IMR-90 (cell line): ENCODE measurements around the gene STK17A. TPM values are rescaled to one million over a fixed set of nuclear protein-coding genes. Genes with fewer than 3 reads are reported as not detected.

Experiments
- ATAC-seq: fragments of 200-7000 bp; cut with Tn5 transposase; 2 replicates; pipeline ENCODE4 v1.9.1; 2020; ENCODE audit warnings: low read depth, mild to moderate bottlenecking, moderate library complexity
- BruUV-seq: library from RNA; stranded (reverse); fragments of 400-500 nt; replicated peaks from 2 replicates; lab custom pipeline; 2021; lab: Mats Ljungman, UMichigan
- CTCF ChIA-PET: fragments of 300-600 bp; formaldehyde crosslinking; extraction: SDS; loops from one replicate; lab custom pipeline; 2021; ENCODE audit warnings: antibody characterized with exemption; lab: Yijun Ruan, JAX
- POLR2A ChIA-PET: fragments of 300-600 bp; sonication (Branson Sonifier 250); formaldehyde crosslinking; loops from one replicate; lab custom pipeline; 2022; ENCODE audit warnings: antibody characterized with exemption; ENCODE audit not compliant: unreplicated experiment; lab: Charles Lee
- DNase-seq: peaks from one replicate; pipeline ENCODE4 v3.0.0; 2013
- H2AFZ ChIP-seq: replicated peaks from 2 replicates; pipeline ENCODE3; 2013; ENCODE audit warnings: low read length, mild to moderate bottlenecking; ENCODE audit not compliant: poor library complexity
- H2AK5ac ChIP-seq: 2 replicates; pipeline ENCODE4 v1.6.1; 2013; ENCODE audit warnings: low read depth, low read length, inconsistent platforms
- H2AK9ac ChIP-seq: replicated peaks from 2 replicates; pipeline ENCODE3; 2013; ENCODE audit warnings: mild to moderate bottlenecking, low read depth, low read length, moderate library complexity; ENCODE audit not compliant: poor library complexity
- H2BK120ac ChIP-seq: 2 replicates; pipeline ENCODE4 v1.6.1; 2013; ENCODE audit warnings: low read depth, low read length, inconsistent platforms
- H2BK15ac ChIP-seq: 3 replicates; pipeline ENCODE4 v1.6.1; 2013; ENCODE audit warnings: low read depth, low read length, inconsistent platforms
- H2BK20ac ChIP-seq: 2 replicates; pipeline ENCODE4 v1.6.1; 2013; ENCODE audit warnings: low read depth, mild to moderate bottlenecking, inconsistent platforms, low read length, moderate library complexity
- H2BK5ac ChIP-seq: 2 replicates; pipeline ENCODE4 v1.6.1; 2013; ENCODE audit warnings: mild to moderate bottlenecking, low read depth, low read length, inconsistent platforms; ENCODE audit not compliant: poor library complexity, severe bottlenecking
- H3K14ac ChIP-seq: replicated peaks from 2 replicates; pipeline ENCODE4 v1.6.1; 2013; ENCODE audit warnings: low read depth, low read length, inconsistent platforms
- H3K18ac ChIP-seq: 2 replicates; pipeline ENCODE4 v1.6.1; 2013; ENCODE audit warnings: low read depth, low read length, control low read depth
- H3K23ac ChIP-seq: 2 replicates; pipeline ENCODE4 v1.6.1; 2013; ENCODE audit warnings: low read depth, low read length, inconsistent platforms
- H3K27ac ChIP-seq: 2 replicates; pipeline ENCODE4 v1.5.1; 2013; ENCODE audit warnings: mild to moderate bottlenecking, control low read depth, low read length; ENCODE audit not compliant: insufficient read depth
- H3K27me3 ChIP-seq: 2 replicates; pipeline ENCODE4 v1.6.1; 2013; ENCODE audit warnings: low read length; ENCODE audit not compliant: control insufficient read depth, insufficient read depth
- H3K36me3 ChIP-seq: 2 replicates; pipeline ENCODE4 v1.6.1; 2013; ENCODE audit warnings: low read length, mixed read lengths; ENCODE audit not compliant: control insufficient read depth, insufficient read depth
- H3K4ac ChIP-seq: 2 replicates; pipeline ENCODE4 v1.6.1; 2013; ENCODE audit warnings: low read depth, low read length, inconsistent platforms
- H3K4me1 ChIP-seq: 2 replicates; pipeline ENCODE4 v1.6.1; 2013; ENCODE audit warnings: low read length, mixed read lengths; ENCODE audit not compliant: control insufficient read depth, insufficient read depth
- H3K4me2 ChIP-seq: 2 replicates; pipeline ENCODE4 v1.6.1; 2013; ENCODE audit warnings: low read depth, mild to moderate bottlenecking, control low read depth, low read length, moderate library complexity
- H3K4me3 ChIP-seq: 2 replicates; pipeline ENCODE4 v1.5.1; 2013; ENCODE audit warnings: low read depth, mild to moderate bottlenecking, control low read depth, low read length, moderate library complexity; ENCODE audit not compliant: insufficient read depth
- H3K56ac ChIP-seq: 2 replicates; pipeline ENCODE4 v1.6.1; 2013; ENCODE audit warnings: low read length, inconsistent platforms; ENCODE audit not compliant: insufficient read depth; ENCODE audit errors: extremely low read depth
- H3K79me1 ChIP-seq, 2 experiments: 2 replicates each; pipeline ENCODE4 v1.6.1; 2013; ENCODE audit warnings: low read length in 2 of 2, inconsistent platforms in 1 of 2, low read depth in 1 of 2
- H3K9ac ChIP-seq: 2 replicates; pipeline ENCODE4 v1.6.1; 2013; ENCODE audit warnings: low read depth, low read length, control low read depth
- H3K9me1 ChIP-seq: 2 replicates; pipeline ENCODE4 v1.6.1; 2013; ENCODE audit warnings: low read length, inconsistent platforms; ENCODE audit not compliant: insufficient read depth
- H3K9me3 ChIP-seq: 2 replicates; pipeline ENCODE4 v1.6.1; 2013; ENCODE audit warnings: low read length; ENCODE audit not compliant: control insufficient read depth, insufficient read depth
- H4K20me1 ChIP-seq: 2 replicates; pipeline ENCODE4 v1.6.1; 2013; ENCODE audit warnings: low read length, inconsistent platforms; ENCODE audit not compliant: insufficient read depth
- H4K5ac ChIP-seq: 2 replicates; pipeline ENCODE4 v1.6.1; 2013; ENCODE audit warnings: mild to moderate bottlenecking, low read depth, low read length, control low read depth
- H4K8ac ChIP-seq, 2 experiments: 2 replicates each; pipeline ENCODE4 v1.6.1; 2013; ENCODE audit warnings: low read depth in 2 of 2, low read length in 2 of 2, control low read depth in 1 of 2, inconsistent platforms in 1 of 2
- H4K91ac ChIP-seq: 2 replicates; pipeline ENCODE4 v1.6.1; 2013; ENCODE audit warnings: low read depth, low read length, inconsistent platforms; ENCODE audit not compliant: insufficient read depth
- BHLHE40 ChIP-seq: fragments of 150-350 bp; IDR thresholded peaks from 2 replicates; pipeline ENCODE4 v1.6.1; 2016; ENCODE audit warnings: mild to moderate bottlenecking, low read depth, low read length
- CEBPB ChIP-seq: IDR thresholded peaks from 2 replicates; pipeline ENCODE4 v1.6.1; 2012; ENCODE audit warnings: low read depth, low read length, improper control_type of control experiment
- CHD1 ChIP-seq: IDR thresholded peaks from 2 replicates; pipeline ENCODE4 v1.6.1; 2012; ENCODE audit warnings: low read depth, low read length, improper control_type of control experiment
- CTCF ChIP-seq: conservative IDR thresholded peaks from 2 replicates; pipeline ENCODE4 v1.5.1; 2012; ENCODE audit warnings: mild to moderate bottlenecking, low read depth, low read length, improper control_type of control experiment
- FOS ChIP-seq: fragments of 150-350 bp; IDR thresholded peaks from 2 replicates; pipeline ENCODE4 v1.6.1; 2016; ENCODE audit warnings: low read depth, low read length
- MAZ ChIP-seq: IDR thresholded peaks from 2 replicates; pipeline ENCODE4 v1.6.1; 2012; ENCODE audit warnings: low read depth, mild to moderate bottlenecking, low read length, improper control_type of control experiment, moderate library complexity, borderline replicate concordance
- MXI1 ChIP-seq: IDR thresholded peaks from 2 replicates; pipeline ENCODE4 v1.6.1; 2012; ENCODE audit warnings: low read depth, mild to moderate bottlenecking, low read length, moderate library complexity, borderline replicate concordance
- NFE2L2 ChIP-seq: fragments of 150-350 bp; IDR thresholded peaks from 2 replicates; pipeline ENCODE4 v1.6.1; 2016; ENCODE audit warnings: low read depth, mild to moderate bottlenecking, low read length
- RCOR1 ChIP-seq: IDR thresholded peaks from 2 replicates; pipeline ENCODE4 v1.6.1; 2012; ENCODE audit warnings: mild to moderate bottlenecking, low read length, improper control_type of control experiment; ENCODE audit not compliant: insufficient replicate concordance
- RFX5 ChIP-seq: IDR thresholded peaks from 2 replicates; pipeline ENCODE4 v1.8.0; 2012; ENCODE audit warnings: low read depth, mild to moderate bottlenecking, low read length, moderate library complexity
- SMC3 ChIP-seq: fragments of 150-350 bp; IDR thresholded peaks from 2 replicates; pipeline ENCODE4 v1.6.1; 2016; ENCODE audit warnings: low read depth, mild to moderate bottlenecking, antibody characterized with exemption, low read length, moderate library complexity
- USF2 ChIP-seq: fragments of 150-350 bp; IDR thresholded peaks from 2 replicates; pipeline ENCODE4 v1.6.1; 2017; ENCODE audit warnings: mild to moderate bottlenecking, antibody characterized with exemption, low read length, low read depth
- WGBS, 2 experiments: methylation state at CpG; one replicate each; pipeline versions ENCODE4 v1.1.5 to v1.1.7; 2013; ENCODE audit warnings: missing lambda C conversion rate in 2 of 2; ENCODE audit not compliant: insufficient read length in 1 of 2; ENCODE audit errors: extremely low coverage in 2 of 2; 5-methylcytosine and 5-hydroxymethylcytosine counted together
- dilution Hi-C: fragments of 300-500 bp; cut with HindIII; formaldehyde crosslinking; loops from one replicate; pipeline ENCODE4 v1.14.3; 2018; ENCODE audit warnings: low sequenced_read_pairs; ENCODE audit not compliant: unreplicated experiment
- in situ Hi-C: fragments of 300-500 bp; cut with MboI; formaldehyde crosslinking; loops from 3 replicates; pipeline ENCODE4 v1.14.3; 2019; ENCODE audit warnings: low sequenced_read_pairs, inconsistent platforms, mixed read lengths
- intact Hi-C: fragments of 100-400 bp; cut with micrococcal nuclease; formaldehyde crosslinking; loops from 2 replicates; pipeline ENCODE4 v1.10.0; 2022
- polyA plus RNA-seq, 3 experiments: library from polyadenylated mRNA; depleted of rRNA; stranded (reverse); fragments of >200 nt; gene quantifications; 2 replicates each; pipeline ENCODE4 v1.2.3, GENCODE V29; 2012; ENCODE audit warnings: low replicate concordance in 1 of 3
- total RNA-seq: library from RNA; depleted of rRNA; stranded (reverse); fragments of >200 nt; gene quantifications from 2 replicates; pipeline ENCODE4 v1.2.3, GENCODE V29; 2012

STK17A gene
- total and polyA plus RNA-seq, 2 of the 4 experiments (the other 2 are of a cell fraction): 40.5 to 50.5 TPM

- Histone ChIP-seq H3K23ac (no peak overlapping the region), H2AK5ac (no peak overlapping the region), H3K27me3 (peaks cover 50% of the 10 kb centered on the region), H3K18ac (no peak overlapping the region), H3K9ac (no peak overlapping the region), H3K56ac (no peak overlapping the region), H2BK15ac (no peak overlapping the region), H3K4me2 (no peak overlapping the region), H2AFZ (no peak overlapping the region), H3K14ac (no peak overlapping the region), H3K4me1 (no peaks in the 10 kb centered on the region), H3K9me1 (no peaks in the 10 kb centered on the region), H2BK20ac (no peak overlapping the region), H2BK120ac (no peak overlapping the region), H3K36me3 (no peaks in the 10 kb centered on the region), H2BK5ac (no peak overlapping the region), H3K9me3 (no peaks in the 10 kb centered on the region), H4K8ac (no peak overlapping the region), H4K91ac (no peak overlapping the region), H3K4me3 (no peak overlapping the region), H3K27ac (no peak overlapping the region), H3K79me1 (no peaks in the 10 kb centered on the region), H2AK9ac (no peak overlapping the region), H4K20me1 (no peaks in the 10 kb centered on the region), H3K4ac (no peak overlapping the region), H4K5ac (no peak overlapping the region)
- ChIA-PET CTCF (no interaction called here), POLR2A (no interaction called here)
- intact Hi-C loops (no loop called here), in situ Hi-C loops (no loop called here), dilution Hi-C loops (no loop called here)
- no peak for DNase-seq
- no peak for ATAC-seq
- WGBS, 2 experiments: 100% methylated on average over 2 of the region's 15 CpGs; no CpG with 5 or more reads in 1 of the 2 experiments
- TF ChIP-seq NFE2L2 (no peak), CEBPB (no peak), MAZ (no peak), USF2 (no peak), MXI1 (no peak), RFX5 (no peak), SMC3 (no peak), FOS (no peak), RCOR1 (no peak), BHLHE40 (no peak), CHD1 (no peak), CTCF (no peak)
- BruUV-seq: no TSS peak
Observed at GRCh38 chr7:43554423-43554822, 28.5 kb upstream of the STK17A start.
